GM19397 (cell line): ENCODE measurements around the gene INTS11.

Source experiments
- ATAC-seq: cut with Tn5 transposase; IDR thresholded peaks from one replicate; pipeline ENCODE4 v1.9.1; 2021; ENCODE audit warnings: mild to moderate bottlenecking, moderate library complexity; ENCODE audit not compliant: unreplicated experiment

Gene INTS11

GRCh38 chr1:1314678-1315335, 9.7 kb downstream of the INTS11 start:
- no peak for ATAC-seq

- ATAC-seq = no peak
These were observed 10.2 kb downstream of the INTS11 start for GRCh38 chr1:1314237-1314586.

DNA sequence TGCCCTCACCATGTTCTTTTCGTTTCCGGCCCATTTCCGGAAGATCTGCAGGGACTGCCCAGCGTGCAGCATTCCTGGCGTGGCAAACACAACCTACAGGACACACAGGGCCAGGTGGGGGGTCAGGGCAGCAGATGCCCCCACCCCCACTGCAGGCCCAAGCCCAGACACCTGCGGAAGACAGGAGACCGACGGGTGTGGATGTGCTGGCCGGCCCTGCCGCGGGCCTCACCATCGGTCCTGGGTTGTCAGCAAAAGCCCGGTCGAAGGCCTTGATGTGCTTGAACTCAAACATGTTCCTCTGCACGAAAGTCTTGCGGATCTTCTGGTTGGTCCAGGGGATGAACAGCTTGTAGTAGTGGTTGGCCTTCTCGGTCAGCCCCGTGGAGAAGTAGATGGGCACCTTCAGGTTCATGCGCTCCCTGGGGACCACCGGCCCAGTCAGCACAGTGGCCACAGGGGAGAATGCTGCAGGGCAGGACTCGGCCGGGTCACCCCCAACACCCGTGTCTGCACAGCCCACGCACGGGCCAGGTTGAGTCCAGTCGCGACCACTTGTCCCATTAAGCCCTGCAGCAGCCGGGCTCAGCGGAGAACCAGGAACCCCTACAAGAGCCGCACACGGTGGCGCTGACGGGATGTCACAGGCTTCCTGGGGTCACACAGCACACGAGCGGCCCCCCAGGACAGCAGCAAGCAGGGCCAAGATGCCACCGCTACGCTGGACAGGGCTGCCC, 10.8 kb downstream of the INTS11 start:
- no peak for ATAC-seq

- ATAC-seq = no peak
These were observed 11.8 kb downstream of the INTS11 start for GRCh38 chr1:1312450-1313314.

DNA sequence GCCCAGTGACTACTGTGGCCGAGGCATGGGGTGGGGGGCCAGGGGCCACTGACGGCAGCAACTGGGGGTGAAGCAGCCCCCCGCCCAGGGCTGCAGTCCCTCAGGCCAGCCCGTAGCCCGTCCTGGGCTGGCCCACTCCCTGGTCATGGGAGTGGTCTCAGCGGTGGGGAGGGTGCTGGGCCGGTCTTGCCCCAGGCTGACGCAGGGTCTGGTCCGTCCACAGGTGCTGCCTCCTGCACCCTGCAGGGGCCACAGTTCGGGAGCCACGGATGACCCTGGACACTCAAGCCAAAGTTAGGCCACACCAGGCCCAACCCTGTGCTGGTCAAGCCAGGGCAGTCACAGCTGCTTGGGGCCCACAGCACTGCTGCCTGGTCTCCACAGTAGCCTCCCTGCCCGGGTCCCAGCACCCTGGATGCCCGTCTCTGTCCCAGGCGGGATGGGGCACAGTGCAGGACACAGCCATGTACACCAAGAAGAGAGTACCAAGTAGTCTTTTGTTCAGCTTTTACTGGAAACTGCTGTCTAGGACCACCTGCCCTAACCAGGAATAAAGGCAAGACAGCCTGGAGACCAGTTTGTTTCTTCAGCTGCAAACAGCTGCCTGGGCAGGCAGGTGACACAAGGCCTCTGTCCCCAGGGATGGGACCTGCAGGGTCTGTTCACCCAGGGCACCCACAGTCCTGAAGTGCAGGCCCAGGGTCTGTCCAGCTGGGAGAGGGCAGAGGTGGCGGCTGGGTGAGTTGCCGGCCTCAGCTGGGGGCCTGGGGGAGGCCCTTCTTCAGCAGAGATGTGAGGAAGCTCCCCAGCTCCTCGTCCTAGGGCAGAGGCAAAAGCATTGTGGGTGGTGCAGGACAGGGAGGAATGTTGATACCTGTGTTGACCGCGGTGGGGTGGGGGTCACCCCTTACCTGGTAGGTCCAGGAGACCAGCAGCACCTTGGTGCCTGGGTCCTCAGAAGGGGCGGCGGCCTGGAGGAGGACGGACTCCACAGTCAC, 13.1 kb downstream of the INTS11 start:
- no peak for ATAC-seq

GRCh38 chr1:1310476-1311053, 13.9 kb downstream of the INTS11 start:
- no peak for ATAC-seq

DNA sequence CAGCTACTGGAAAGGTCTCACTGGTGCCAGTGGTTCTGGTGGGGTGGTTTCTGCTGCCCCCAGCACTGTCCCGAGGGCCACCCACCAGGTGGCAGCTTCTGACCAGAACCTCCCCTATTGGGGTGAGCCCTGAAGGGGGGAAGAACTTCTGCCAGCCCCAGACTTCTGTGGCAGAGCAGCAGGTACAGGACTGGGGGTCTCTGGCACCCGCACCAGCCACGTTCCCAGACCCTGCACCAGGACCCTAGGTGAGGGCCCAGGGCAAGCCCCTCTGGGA, 14.4 kb downstream of the INTS11 start:
- no peak for ATAC-seq

GRCh38 chr1:1309251-1310108, 15.0 kb downstream of the INTS11 start:
- ATAC-seq = no peak

GRCh38 chr1:1308756-1309250, 15.7 kb downstream of the INTS11 start:
- ATAC-seq = no peak

DNA sequence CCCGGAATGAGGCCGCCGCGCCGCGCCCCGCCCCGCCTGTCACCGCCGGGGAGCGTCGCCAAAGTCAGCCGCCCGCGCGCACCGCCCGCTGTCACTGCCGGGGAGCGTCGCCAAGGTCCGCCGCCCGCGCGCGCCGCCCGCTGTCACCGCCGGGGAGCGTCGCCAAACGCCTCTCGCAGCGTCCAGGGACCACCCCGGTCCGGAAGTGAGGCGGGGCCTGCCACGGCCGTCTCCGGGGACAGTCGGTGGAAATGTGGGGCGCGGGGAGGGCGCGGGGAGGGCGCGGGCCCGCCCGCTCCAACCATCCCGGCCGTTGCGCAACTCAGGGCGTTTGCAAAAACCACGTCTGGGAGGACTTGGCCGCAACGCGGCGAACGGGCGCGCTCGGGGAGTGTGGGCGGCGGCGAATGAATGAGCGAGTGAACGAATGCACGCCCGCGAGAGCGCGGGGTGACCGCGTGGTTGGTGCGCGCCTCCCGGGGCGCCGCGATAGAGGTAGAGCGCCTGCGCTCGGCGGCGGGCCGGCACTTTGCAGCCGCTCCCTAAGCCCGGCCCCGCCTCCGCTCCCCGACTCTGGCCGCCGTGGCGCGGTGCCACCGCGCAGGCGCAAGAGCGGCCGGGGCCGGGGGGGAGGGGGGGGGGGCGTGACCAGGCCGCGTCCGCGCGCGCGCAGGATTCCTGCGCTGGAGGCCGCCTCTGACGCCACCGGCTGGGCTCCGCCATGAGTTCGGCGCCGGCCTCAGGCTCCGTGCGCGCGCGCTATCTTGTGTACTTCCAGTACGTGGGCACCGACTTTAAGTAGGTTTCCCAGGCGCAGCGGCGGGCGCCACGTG, 16.3 kb downstream of the INTS11 start, which contains the start of the genes ACAP3 and PUSL1:
ACAP3 (minus strand) TSS at position 8 of the 833 bp plus-strand sequence. CDS start 115 bp downstream, outside the sequence.
PUSL1 (plus strand) TSS at position 675 of the 833 bp plus-strand sequence; CDS start at position 722, 47 bp downstream.
- peak; percentile 59 for ATAC-seq

DNA sequence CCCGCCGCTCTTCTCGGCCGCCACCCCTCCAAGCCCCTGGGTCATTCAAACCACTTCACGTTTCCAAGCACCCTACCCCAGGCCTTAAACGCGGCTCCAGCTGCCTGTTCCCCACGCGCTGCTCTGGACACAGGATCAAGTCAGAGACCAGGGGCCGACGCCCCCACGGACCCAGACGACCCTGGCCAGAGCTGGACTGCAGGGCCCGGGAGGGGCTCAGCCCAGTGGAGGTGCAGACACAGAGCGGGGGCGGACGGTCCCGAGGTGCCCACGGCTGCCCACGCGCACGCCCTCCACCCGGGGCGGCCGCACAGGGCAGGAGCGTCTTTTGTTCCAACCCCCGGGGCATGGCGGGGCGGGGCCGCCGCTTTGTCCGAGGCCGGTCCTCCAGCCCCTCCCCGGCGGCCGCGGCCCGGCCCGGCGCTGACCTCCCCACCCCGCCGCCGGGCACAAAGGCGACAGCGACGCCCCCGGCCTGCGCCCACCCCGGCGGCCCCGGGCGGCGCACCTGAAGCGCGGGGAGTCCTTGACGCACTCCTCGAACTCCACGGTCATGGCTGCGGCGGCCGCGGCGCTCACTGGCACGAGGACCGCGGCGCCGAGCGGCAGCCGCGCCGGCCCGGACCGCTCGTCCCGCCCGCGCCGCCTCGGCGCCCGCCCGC, 17.1 kb downstream of the INTS11 start:
- peak; percentile 1 for ATAC-seq

- no peak for ATAC-seq
These were observed 17.7 kb downstream of the INTS11 start for GRCh38 chr1:1306661-1307260.

DNA sequence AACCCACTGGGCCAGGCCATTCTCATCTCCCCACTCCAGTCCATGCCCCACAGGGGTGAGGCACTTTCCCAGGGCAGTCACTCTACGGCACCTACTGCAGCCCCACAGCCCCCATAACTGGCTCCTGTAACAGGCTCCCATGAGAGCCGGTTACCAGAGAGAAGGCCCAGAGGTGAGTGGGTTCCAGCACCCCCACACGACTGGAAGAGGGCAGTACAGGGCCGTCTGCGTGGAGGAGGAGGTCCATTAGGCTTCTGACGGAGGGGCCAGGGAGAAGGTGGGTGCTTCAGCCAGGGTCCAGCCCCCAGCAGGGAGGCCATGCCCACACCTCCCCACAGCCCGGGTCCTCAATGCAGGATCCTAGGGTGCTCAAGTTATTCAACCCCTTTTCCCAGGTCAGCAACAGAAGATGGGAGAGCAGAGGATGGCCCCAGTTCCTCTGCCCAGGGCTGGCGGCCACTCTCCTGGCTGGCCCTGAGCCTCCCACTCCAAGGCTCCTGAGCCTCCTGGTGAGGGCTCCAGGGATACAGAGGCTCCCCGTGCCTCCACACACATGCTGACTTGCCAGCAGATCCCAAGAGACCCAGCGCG, 18.3 kb downstream of the INTS11 start:
- ATAC-seq = no peak

DNA sequence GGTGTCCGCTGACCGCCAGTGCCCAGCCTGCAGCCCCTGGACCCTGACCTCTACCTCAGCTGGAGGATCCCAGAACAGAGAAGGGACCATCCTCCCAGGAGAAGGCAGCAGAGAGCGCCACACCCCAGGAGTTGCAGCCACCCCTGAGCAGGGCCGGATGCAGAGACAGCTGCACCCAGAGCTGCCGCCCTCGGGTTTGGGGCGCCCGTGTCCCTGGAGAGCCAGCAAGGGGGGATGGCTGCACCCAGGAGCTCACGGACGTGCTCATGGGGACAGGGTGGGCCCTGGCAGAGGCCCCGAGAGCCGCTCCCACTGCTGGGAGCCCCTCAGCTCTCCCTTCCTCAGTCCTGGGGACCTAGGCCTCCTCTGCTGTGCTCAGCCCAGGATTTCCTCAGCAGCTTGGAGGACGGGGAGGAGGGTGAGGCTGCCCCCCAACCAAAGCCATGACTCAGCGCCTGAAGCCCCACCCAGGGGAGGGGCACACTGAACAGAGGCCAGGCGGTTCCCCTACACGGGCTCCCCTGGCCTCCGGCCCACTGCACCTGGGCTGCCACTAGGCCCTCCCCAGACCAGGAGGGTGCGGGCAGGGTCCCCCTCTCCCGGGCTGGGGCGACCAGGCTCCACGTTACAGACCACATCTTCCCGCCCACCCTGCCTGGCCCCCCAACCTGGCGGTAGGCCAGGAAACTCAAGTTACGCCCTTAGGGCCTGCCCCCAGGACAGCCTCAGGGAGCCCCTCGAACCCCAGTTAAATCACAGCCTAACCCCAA, 19.0 kb downstream of the INTS11 start:
- no peak for ATAC-seq

DNA sequence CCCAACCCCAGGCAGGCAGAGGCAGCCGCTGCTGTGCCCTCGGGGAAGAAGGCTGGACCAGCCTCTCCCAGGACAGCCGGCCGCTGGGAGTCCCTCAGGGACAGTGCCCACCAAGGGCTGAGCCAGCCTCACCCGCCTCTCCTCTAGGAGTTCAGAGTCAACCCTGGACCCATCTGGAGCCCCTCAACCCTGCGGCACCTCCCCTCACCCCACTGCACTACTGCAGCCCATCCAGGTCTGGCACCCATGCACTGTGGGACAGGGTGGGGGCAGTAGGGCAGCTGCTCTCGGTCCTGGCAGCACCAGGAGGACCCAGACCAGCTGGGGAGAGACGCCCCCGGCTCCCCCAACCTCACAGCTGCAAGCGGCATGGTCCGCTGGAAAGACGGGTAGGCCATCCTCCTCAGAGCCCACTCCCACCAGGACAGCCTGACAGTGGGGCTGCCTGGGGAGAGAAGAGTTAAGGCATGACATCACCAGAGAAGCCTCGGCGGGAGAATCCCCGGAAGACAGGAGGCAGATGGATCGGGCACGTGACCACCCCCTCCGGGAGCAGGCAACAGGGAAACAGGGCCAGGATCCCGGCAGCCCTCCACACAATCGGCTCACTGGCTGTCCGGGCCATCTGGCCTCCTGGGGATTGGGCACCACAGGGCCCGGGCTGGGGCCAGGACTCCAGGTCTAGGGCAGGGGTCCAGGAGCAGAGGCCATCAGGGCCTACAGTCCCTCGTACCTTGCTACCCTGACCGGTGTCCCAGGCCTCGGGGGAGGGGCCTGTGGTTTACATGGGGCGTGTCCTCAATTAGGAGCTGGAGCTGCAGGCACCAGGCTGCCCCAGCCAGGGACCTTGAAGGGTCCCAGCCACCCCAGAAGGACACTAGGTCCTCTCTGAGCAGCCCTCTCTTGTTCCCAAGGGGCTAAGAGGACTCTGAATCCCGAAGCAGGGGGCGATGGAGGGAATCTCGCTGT, 19.8 kb downstream of the INTS11 start:
- ATAC-seq = no peak
